ENCODE data around the gene GMPS. TPM values are rescaled to one million over a fixed set of nuclear protein-coding genes. Genes with fewer than 3 reads are reported as not detected.
A peak's percentile ranks its signal among the peaks of the same experiment; 100 is the strongest.
"Not testable (repeated sequence)": the region's sequence is repeated elsewhere in the genome, so short reads cannot be mapped to it uniquely, and the experiment has no call there.

The GMPS gene
- polyA plus RNA-seq, 3 donors from 2014 or later = 48.1 to 98.7 (median 68.1) TPM

GRCh38 chr3:155921486-155921885 lies 51.0 kb downstream of the GMPS start:
- peak overlapping the region in 1 of 6 donors; percentile 44 for H3K27ac Mint-ChIP-seq
- no peak overlapping the region for H3K4me3 Mint-ChIP-seq
- peaks cover 19 to 38% (median 21%) of the 10 kb centered on the region in 3 donors for H3K36me3 Mint-ChIP-seq
- peaks cover 1 to 22% of the 10 kb centered on the region in 2 donors for H3K4me1 Mint-ChIP-seq
- no peaks in the 10 kb centered on the region for H3K27me3 Mint-ChIP-seq (ENCODE audit: low read depth in 3 of 3)
- H3K9me3 Mint-ChIP-seq = no peaks in the 10 kb centered on the region
- DNase-seq = no peak

DNA sequence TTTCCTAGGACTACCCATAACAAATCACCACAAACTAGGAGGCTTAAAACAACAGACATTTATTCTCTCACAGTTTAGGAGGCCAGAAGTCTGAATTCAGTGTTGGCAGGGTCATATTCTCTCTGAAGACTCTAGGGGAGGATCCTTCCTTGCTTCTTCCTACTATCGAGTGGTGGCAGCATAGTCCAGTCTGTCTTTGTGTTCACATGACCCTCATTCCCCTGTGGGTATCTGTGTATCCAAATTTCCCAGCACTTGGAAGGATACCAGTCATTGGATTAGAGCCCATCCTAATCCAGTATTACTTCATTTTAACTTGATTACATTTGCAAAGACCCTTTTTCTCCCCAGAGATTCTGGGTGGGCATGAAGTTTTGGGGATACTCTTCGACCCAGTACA lies 63.8 kb downstream of the GMPS start:
- Mint-ChIP-seq H3K4me1 (no peaks in the 10 kb centered on the region), H3K36me3 (peaks cover 21 to 65% (median 35%) of the 10 kb centered on the region in 3 donors)

GRCh38 chr3:155938409-155938808 lies 68.0 kb downstream of the GMPS start:
- Mint-ChIP-seq H3K9me3 (no peaks in the 10 kb centered on the region), H3K4me1 (no peaks in the 10 kb centered on the region), H3K36me3 (peaks cover 28 to 58% (median 35%) of the 10 kb centered on the region in 3 donors), H3K27me3 (ENCODE audit: low read depth in 3 of 3) (no peaks in the 10 kb centered on the region), H3K27ac (no peak overlapping the region), H3K4me3 (no peak overlapping the region)
- DNase-seq = no peak

More for the DNA sequence above, 63.8 kb downstream of the GMPS start:
- no peak for DNase-seq
- Mint-ChIP-seq H3K27ac (peak overlapping the region in 3 of 6 donors; percentile 4 to 16 (median 16)), H3K27me3 (ENCODE audit: low read depth in 3 of 3) (peaks cover 0 to 3% (median 0%) of the 10 kb centered on the region in 3 donors), H3K4me3 (no peak overlapping the region), H3K9me3 (no peaks in the 10 kb centered on the region)

DNA sequence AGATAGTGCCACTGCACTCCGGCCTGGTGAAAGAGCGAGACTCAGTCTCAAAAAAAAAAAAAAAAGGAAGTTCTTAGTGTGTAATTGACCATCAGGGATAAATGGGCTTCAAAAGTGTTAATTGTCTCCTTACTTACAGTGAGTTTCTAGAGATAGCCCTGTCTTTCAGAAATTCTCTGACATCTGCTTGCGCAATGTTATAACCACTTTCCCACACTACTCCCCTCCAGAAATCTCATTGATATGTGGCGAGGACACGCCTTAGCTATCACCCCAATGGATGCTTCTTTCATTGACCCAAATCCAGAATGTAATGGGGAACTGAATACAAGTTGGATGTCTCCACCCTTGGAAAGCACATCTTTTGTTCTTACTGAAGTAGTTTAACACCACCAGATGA lies 70.9 kb downstream of the GMPS start:
- Mint-ChIP-seq H3K4me1 (no peaks in the 10 kb centered on the region), H3K36me3 (peaks cover 15 to 35% (median 24%) of the 10 kb centered on the region in 3 donors), H3K4me3 (no peak overlapping the region), H3K9me3 (no peaks in the 10 kb centered on the region), H3K27me3 (ENCODE audit: low read depth in 3 of 3) (no peaks in the 10 kb centered on the region), H3K27ac (peak overlapping the region in 1 of 6 donors; percentile 6)
- DNase-seq = no peak

DNA sequence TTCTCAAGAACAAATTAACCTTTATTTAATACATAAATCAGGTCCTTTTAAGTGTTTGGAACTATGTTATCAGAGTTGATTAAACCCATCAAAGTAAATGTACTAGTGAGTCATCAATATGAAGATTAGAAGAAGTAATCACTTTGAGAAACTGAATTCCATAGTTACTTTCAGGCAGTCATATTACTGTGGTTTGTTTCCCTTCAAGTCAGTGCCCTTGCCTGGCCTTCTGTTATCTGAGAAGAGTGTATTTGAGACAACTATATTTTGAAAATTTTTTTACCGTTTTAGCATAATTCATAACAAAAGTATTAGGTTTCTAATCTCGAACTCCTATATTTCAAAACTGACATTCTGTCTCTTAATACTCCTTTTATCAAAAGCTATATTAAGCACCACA lies 73.6 kb downstream of the GMPS start:
- no peaks in the 10 kb centered on the region for H3K9me3 Mint-ChIP-seq
- no peak overlapping the region for H3K4me3 Mint-ChIP-seq
- H3K27ac Mint-ChIP-seq = no peak overlapping the region
- peaks cover 0 to 12% (median 9%) of the 10 kb centered on the region in 3 donors for H3K36me3 Mint-ChIP-seq
- no peaks in the 10 kb centered on the region for H3K27me3 Mint-ChIP-seq (ENCODE audit: low read depth in 3 of 3)
- DNase-seq = no peak
- no peaks in the 10 kb centered on the region for H3K4me1 Mint-ChIP-seq

GRCh38 chr3:155946178-155946577 lies 75.7 kb downstream of the GMPS start:
- Mint-ChIP-seq H3K27me3 (ENCODE audit: low read depth in 3 of 3) (no peaks in the 10 kb centered on the region), H3K9me3 (no peaks in the 10 kb centered on the region), H3K27ac (no peak overlapping the region), H3K4me1 (no peaks in the 10 kb centered on the region), H3K4me3 (no peak overlapping the region), H3K36me3 (peaks cover 0 to 4% (median 0%) of the 10 kb centered on the region in 3 donors)
- DNase-seq = no peak

GRCh38 chr3:155948476-155948875 lies 78.0 kb downstream of the GMPS start:
- Mint-ChIP-seq H3K4me3 (no peak overlapping the region), H3K27me3 (ENCODE audit: low read depth in 3 of 3) (no peaks in the 10 kb centered on the region), H3K36me3 (no peaks in the 10 kb centered on the region), H3K4me1 (no peaks in the 10 kb centered on the region), H3K27ac (no peak overlapping the region), H3K9me3 (peaks cover 0 to 2% (median 0%) of the 10 kb centered on the region in 6 donors)
- DNase-seq = no peak

DNA sequence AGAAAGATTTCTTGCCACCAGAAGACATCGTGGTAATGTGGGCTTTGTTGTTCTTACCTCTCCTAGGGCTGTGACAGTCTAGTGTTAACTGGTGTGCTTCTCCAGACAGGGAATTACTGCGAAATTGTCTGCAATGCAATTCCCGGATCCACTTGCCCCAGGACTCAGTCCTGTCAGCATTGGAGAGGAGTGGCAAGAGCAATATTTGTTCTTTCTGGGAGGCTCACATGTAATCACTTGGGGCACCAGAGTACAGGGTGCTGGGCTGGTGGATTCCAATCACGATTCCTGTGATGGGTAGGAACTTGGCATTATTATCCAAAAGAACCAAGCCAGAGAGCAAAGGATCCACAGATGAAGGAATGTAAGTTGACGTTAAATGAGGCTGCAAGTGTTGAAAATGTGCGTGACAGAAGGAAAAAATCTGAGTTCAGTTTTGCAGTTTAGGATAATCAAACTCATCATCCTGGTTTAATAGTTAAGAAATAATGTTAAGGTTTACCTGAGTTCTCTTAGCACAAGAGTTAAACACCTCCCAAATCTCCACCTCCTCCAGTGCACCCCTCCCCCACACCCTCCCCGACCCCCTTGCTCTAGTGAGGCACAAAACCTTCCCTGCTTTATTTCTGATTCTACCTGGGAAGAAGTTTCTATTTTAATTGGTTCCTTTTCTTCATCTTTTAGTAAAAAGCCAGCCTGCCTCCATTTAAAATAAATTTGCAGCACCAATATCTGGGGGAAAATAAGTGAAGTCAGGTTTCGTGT lies 79.2 kb downstream of the GMPS start:
- Mint-ChIP-seq H3K4me3 (no peak overlapping the region), H3K4me1 (no peaks in the 10 kb centered on the region), H3K9me3 (peaks cover 0 to 2% (median 0%) of the 10 kb centered on the region in 6 donors)

GRCh38 chr3:155956508-155957411 lies 86.3 kb downstream of the GMPS start:
- H3K9me3 Mint-ChIP-seq = peaks cover 0 to 2% (median 0%) of the 10 kb centered on the region in 6 donors
- DNase-seq = no peak
- no peak overlapping the region for H3K4me3 Mint-ChIP-seq
- H3K36me3 Mint-ChIP-seq = peaks cover 0 to 4% (median 0%) of the 10 kb centered on the region in 3 donors
- no peak overlapping the region for H3K27ac Mint-ChIP-seq
- no peaks in the 10 kb centered on the region for H3K4me1 Mint-ChIP-seq
- H3K27me3 Mint-ChIP-seq (ENCODE audit: low read depth in 3 of 3) = peaks cover 0 to 5% (median 3%) of the 10 kb centered on the region in 3 donors

More for the DNA sequence above, 79.2 kb downstream of the GMPS start:
- H3K27ac Mint-ChIP-seq = peak overlapping the region in 1 of 6 donors; percentile 36
- no peak for DNase-seq
- H3K27me3 Mint-ChIP-seq (ENCODE audit: low read depth in 3 of 3) = no peaks in the 10 kb centered on the region
- peaks cover 0 to 4% (median 0%) of the 10 kb centered on the region in 3 donors for H3K36me3 Mint-ChIP-seq

DNA sequence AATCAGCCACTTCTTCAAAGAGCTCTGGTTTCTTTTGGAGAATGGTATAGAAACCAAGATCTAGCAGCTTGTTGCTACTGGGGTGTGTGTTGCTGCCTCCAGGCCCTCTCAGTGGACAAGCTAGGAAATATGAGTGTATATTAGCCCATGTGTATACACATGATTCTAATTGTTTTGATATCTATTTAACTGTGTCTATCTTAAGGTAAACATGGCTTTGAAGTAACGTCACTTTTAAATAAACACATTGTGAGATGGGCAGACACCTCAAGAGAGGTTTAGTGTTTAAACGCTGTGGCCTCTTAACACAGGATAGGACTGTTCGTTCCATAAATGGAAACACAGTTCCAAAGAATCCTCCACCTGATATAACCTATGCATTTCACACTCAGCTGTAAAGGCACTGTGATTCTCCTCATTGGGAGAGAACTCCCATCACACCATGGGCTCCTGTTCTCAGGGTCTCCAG lies 87.0 kb downstream of the GMPS start:
- peaks cover 0 to 2% (median 0%) of the 10 kb centered on the region in 6 donors for H3K9me3 Mint-ChIP-seq
- no peak overlapping the region for H3K4me3 Mint-ChIP-seq
- DNase-seq = no peak
- peaks cover 0 to 5% (median 3%) of the 10 kb centered on the region in 3 donors for H3K27me3 Mint-ChIP-seq (ENCODE audit: low read depth in 3 of 3)
- H3K4me1 Mint-ChIP-seq = no peaks in the 10 kb centered on the region
- H3K27ac Mint-ChIP-seq = no peak overlapping the region
- H3K36me3 Mint-ChIP-seq = peaks cover 0 to 4% (median 0%) of the 10 kb centered on the region in 3 donors

DNA sequence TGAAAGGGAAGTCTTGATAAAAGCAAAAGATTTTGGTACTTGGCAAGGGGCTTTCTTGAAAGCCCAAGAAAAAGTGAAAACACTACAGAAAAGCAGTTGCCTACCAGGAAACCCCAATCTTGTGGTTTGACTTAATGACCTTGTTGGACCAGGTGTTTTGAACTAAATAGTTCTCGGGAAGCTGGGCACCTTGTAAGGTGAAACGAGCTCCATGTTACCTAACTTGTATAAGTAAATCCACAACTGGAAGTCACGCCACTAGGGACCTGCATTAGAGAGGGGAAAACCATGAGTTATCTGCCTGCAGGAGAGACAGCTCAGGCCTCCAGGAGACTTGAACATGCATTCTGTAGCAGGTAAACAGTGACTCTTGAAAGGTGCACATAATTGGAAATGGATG lies 88.2 kb downstream of the GMPS start:
- H3K9me3 Mint-ChIP-seq = peaks cover 0 to 2% (median 0%) of the 10 kb centered on the region in 6 donors
- DNase-seq = no peak
- peaks cover 0 to 5% (median 3%) of the 10 kb centered on the region in 3 donors for H3K27me3 Mint-ChIP-seq (ENCODE audit: low read depth in 3 of 3)
- no peak overlapping the region for H3K4me3 Mint-ChIP-seq
- peaks cover 0 to 4% (median 0%) of the 10 kb centered on the region in 3 donors for H3K36me3 Mint-ChIP-seq
- no peaks in the 10 kb centered on the region for H3K4me1 Mint-ChIP-seq
- H3K27ac Mint-ChIP-seq = no peak overlapping the region

DNA sequence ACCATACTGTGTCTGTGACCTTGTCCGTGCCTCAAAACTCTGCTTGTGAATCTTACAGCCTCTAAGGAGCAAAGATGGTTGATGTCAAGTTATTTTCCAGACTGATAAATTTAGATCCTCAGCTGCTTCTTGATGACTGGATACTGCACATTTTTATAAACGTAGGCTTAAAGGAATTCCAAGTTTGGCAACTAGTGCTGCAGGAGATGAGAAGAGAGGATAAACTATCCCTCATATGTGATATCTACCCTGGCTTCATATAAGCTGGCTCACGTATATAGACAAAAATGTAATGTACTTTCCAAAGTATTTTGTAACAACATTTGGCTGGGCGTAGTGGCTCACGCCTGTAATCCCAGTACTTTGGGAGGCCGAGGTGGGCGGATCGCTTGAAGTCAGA lies 89.6 kb downstream of the GMPS start:
- Mint-ChIP-seq H3K4me1 (no peaks in the 10 kb centered on the region), H3K36me3 (no peaks in the 10 kb centered on the region), H3K4me3 (no peak overlapping the region), H3K27ac (no peak overlapping the region), H3K27me3 (ENCODE audit: low read depth in 3 of 3) (peaks cover 0 to 5% (median 3%) of the 10 kb centered on the region in 3 donors), H3K9me3 (peaks cover 0 to 2% (median 0%) of the 10 kb centered on the region in 6 donors)
- DNase-seq = no peak

- not testable (repeated sequence) for H3K36me3 Mint-ChIP-seq; H3K27ac Mint-ChIP-seq; H3K9me3 Mint-ChIP-seq; H3K27me3 Mint-ChIP-seq (ENCODE audit: low read depth in 3 of 3); H3K4me3 Mint-ChIP-seq; DNase-seq; H3K4me1 Mint-ChIP-seq
Measured at GRCh38 chr3:155961044-155961443, 90.6 kb downstream of the GMPS start.

- H3K27ac Mint-ChIP-seq = no peak overlapping the region
- no peaks in the 10 kb centered on the region for H3K36me3 Mint-ChIP-seq
- H3K9me3 Mint-ChIP-seq = peaks cover 0 to 4% (median 0%) of the 10 kb centered on the region in 6 donors
- no peaks in the 10 kb centered on the region for H3K4me1 Mint-ChIP-seq
- no peak overlapping the region for H3K4me3 Mint-ChIP-seq
- H3K27me3 Mint-ChIP-seq (ENCODE audit: low read depth in 3 of 3) = peaks cover 2 to 3% (median 2%) of the 10 kb centered on the region in 3 donors
- DNase-seq = no peak
Measured at GRCh38 chr3:155963570-155963969, 93.1 kb downstream of the GMPS start.
